Astrocyte (in vitro differentiated cells and primary cell): ENCODE results near the gene RPS6KB1. TPM values are rescaled to one million over a fixed set of nuclear protein-coding genes. Genes with fewer than 3 reads are reported as not detected.

Experiments
- DNase-seq: peaks from one replicate; pipeline ENCODE4 v3.0.0-alpha.2; 2010; ENCODE audit warnings: low read depth
- FAIRE-seq: peaks from 2 replicates; lab custom pipeline; 2011; peaks lifted over from hg19 to GRCh38; lab: Jason Lieb, UNC
- H2AFZ ChIP-seq: 2 replicates; pipeline ENCODE4 v1.6.0; 2012; ENCODE audit warnings: low read depth, low read length, inconsistent platforms
- H3K27ac ChIP-seq: 2 replicates; pipeline ENCODE4 v1.5.1; 2011; ENCODE audit warnings: low read depth, low read length, inconsistent platforms
- H3K27me3 ChIP-seq: 2 replicates; pipeline ENCODE4 v1.6.0; 2011; ENCODE audit warnings: low read length, inconsistent platforms; ENCODE audit not compliant: insufficient read depth
- H3K36me3 ChIP-seq: 2 replicates; pipeline ENCODE4 v1.5.1; 2011; ENCODE audit warnings: low read length, inconsistent platforms; ENCODE audit not compliant: insufficient read depth
- H3K4me1 ChIP-seq: 2 replicates; pipeline ENCODE4 v1.5.1; 2011; ENCODE audit warnings: low read length, inconsistent platforms; ENCODE audit not compliant: insufficient read depth
- H3K4me2 ChIP-seq: 2 replicates; pipeline ENCODE4 v1.6.0; 2012; ENCODE audit warnings: low read length, inconsistent platforms
- H3K4me3 ChIP-seq: 2 replicates; pipeline ENCODE4 v1.5.1; 2011; ENCODE audit warnings: low read depth, mild to moderate bottlenecking, low read length, inconsistent platforms; ENCODE audit not compliant: insufficient read depth
- H3K79me2 ChIP-seq: 2 replicates; pipeline ENCODE4 v1.6.0; 2012; ENCODE audit warnings: mild to moderate bottlenecking, low read length, inconsistent platforms; ENCODE audit not compliant: insufficient read depth
- H3K9ac ChIP-seq: 2 replicates; pipeline ENCODE4 v1.6.0; 2012; ENCODE audit warnings: mild to moderate bottlenecking, low read length, inconsistent platforms
- H3K9me3 ChIP-seq: 2 replicates; pipeline ENCODE4 v1.5.1; 2012; ENCODE audit warnings: low read depth, mild to moderate bottlenecking, low read length, inconsistent platforms; ENCODE audit not compliant: insufficient read depth
- H4K20me1 ChIP-seq: 2 replicates; pipeline ENCODE4 v1.6.0; 2012; ENCODE audit warnings: low read length, inconsistent platforms; ENCODE audit not compliant: insufficient read depth
- H3K27ac Mint-ChIP-seq: one replicate; pipeline ENCODE4 v1.8.0; 2021; ENCODE audit warnings: mild to moderate bottlenecking, mixed read lengths; ENCODE audit not compliant: unreplicated experiment
- H3K27me3 Mint-ChIP-seq: one replicate; pipeline ENCODE4 v1.8.0; 2021; ENCODE audit warnings: low read depth, mixed read lengths; ENCODE audit not compliant: unreplicated experiment
- H3K36me3 Mint-ChIP-seq: one replicate; pipeline ENCODE4 v1.8.0; 2021; ENCODE audit warnings: low read depth, mixed read lengths; ENCODE audit not compliant: unreplicated experiment
- H3K4me1 Mint-ChIP-seq: one replicate; pipeline ENCODE4 v1.8.0; 2021; ENCODE audit warnings: low read depth, mixed read lengths; ENCODE audit not compliant: unreplicated experiment
- H3K4me3 Mint-ChIP-seq: one replicate; pipeline ENCODE4 v1.8.0; 2021; ENCODE audit warnings: mild to moderate bottlenecking, moderate library complexity, mixed read lengths; ENCODE audit not compliant: unreplicated experiment
- H3K9me3 Mint-ChIP-seq: one replicate; pipeline ENCODE4 v1.8.0; 2021; ENCODE audit warnings: mild to moderate bottlenecking, mixed read lengths; ENCODE audit not compliant: unreplicated experiment
- EZH2 ChIP-seq: IDR thresholded peaks from 2 replicates; pipeline ENCODE4 v1.6.1; 2012; ENCODE audit warnings: mild to moderate bottlenecking, low read length, inconsistent platforms; ENCODE audit not compliant: insufficient read depth
- total RNA-seq: library from RNA; stranded (reverse); gene quantifications from 2 replicates; pipeline ENCODE4 v1.2.1, GENCODE V29; 2021
- TF ChIP-seq, protein P1 (sequence below): IDR thresholded peaks from 2 replicates; pipeline ENCODE4 v1.5.1; 2011; ENCODE audit warnings: low read depth, mild to moderate bottlenecking, inconsistent platforms, low read length, moderate library complexity; ENCODE audit not compliant: insufficient read depth

The RPS6KB1 gene
- total RNA-seq, 1 donor from 2014 or later: 33.4 TPM

GRCh38 chr17:59845595-59846393 is 47.1 kb upstream of the RPS6KB1 start:
- peak overlapping the region; percentile 54 for H3K4me3 Mint-ChIP-seq
- H3K9ac ChIP-seq: peak overlapping the region; percentile 100
- FAIRE-seq (no peak), DNase-seq (peak; percentile 91)
- H4K20me1 ChIP-seq: no peaks in the 10 kb centered on the region
- peak overlapping the region; percentile 38 for H3K4me2 ChIP-seq
- peaks cover 15% of the 10 kb centered on the region for H3K79me2 ChIP-seq
- peaks cover 14% of the 10 kb centered on the region for H3K36me3 Mint-ChIP-seq
- H3K36me3 ChIP-seq: peaks cover 11% of the 10 kb centered on the region
- no peaks in the 10 kb centered on the region for H3K9me3 ChIP-seq
- H2AFZ ChIP-seq: no peak overlapping the region
- H3K27ac ChIP-seq: peak overlapping the region; percentile 80
- H3K9me3 Mint-ChIP-seq: no peaks in the 10 kb centered on the region
- no peaks in the 10 kb centered on the region for H3K27me3 Mint-ChIP-seq
- no peaks in the 10 kb centered on the region for H3K27me3 ChIP-seq
- peaks cover 20% of the 10 kb centered on the region for H3K4me1 ChIP-seq
- peaks cover 27% of the 10 kb centered on the region for H3K4me1 Mint-ChIP-seq
- TF ChIP-seq EZH2: no peak
- no peak overlapping the region for H3K4me3 ChIP-seq
- peak overlapping the region; percentile 100 for H3K27ac Mint-ChIP-seq

DNA sequence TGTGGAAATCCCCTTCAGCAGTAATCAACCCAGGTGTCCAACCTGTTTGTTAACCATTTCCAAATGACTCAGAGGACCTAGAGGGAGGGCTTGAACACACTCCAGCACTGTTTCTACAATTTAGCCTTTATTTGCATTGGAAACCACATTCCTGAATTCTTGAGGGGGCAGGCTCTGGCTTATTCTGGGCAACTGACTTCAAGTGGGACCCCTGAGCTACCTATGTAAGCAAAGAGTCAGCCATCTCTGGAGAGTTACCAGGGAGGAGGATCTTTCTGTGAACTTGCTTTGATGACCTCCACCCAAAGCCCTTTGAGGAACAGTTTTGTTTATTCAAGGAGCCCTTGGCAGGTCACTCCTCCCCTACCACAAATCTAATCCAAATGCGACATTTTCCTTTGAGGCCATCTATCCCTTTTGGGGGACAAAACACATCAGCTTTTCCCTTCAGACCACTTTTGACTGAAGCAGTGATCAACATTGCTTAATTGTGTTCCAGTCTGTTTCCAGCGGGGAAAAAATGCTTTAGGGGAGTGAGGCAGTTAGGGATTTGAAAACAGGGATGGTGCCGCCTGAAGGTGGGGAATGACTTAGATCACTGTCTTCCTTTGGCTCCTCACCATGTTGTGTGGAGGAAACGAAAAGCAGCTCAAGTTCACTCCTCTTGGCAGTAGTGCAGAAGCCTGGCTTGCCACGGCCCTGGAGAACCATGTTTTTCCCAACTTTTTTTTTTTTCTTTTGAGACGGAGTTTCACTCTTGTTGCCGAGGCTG is 46.3 kb upstream of the RPS6KB1 start:
- peak overlapping the region; percentile 90 for H3K27ac Mint-ChIP-seq
- no peak for TF ChIP-seq EZH2
- TF ChIP-seq, protein P1, sequence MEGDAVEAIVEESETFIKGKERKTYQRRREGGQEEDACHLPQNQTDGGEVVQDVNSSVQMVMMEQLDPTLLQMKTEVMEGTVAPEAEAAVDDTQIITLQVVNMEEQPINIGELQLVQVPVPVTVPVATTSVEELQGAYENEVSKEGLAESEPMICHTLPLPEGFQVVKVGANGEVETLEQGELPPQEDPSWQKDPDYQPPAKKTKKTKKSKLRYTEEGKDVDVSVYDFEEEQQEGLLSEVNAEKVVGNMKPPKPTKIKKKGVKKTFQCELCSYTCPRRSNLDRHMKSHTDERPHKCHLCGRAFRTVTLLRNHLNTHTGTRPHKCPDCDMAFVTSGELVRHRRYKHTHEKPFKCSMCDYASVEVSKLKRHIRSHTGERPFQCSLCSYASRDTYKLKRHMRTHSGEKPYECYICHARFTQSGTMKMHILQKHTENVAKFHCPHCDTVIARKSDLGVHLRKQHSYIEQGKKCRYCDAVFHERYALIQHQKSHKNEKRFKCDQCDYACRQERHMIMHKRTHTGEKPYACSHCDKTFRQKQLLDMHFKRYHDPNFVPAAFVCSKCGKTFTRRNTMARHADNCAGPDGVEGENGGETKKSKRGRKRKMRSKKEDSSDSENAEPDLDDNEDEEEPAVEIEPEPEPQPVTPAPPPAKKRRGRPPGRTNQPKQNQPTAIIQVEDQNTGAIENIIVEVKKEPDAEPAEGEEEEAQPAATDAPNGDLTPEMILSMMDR: no peak
- peaks cover 7% of the 10 kb centered on the region for H3K79me2 ChIP-seq
- H3K9ac ChIP-seq: peak overlapping the region; percentile 100
- peaks cover 6% of the 10 kb centered on the region for H3K36me3 ChIP-seq
- no peaks in the 10 kb centered on the region for H3K9me3 ChIP-seq
- no peaks in the 10 kb centered on the region for H4K20me1 ChIP-seq
- no peak overlapping the region for H2AFZ ChIP-seq
- no peaks in the 10 kb centered on the region for H3K27me3 Mint-ChIP-seq
- H3K4me1 ChIP-seq: peaks cover 24% of the 10 kb centered on the region
- no peak overlapping the region for H3K4me3 Mint-ChIP-seq
- DNase-seq: peak; percentile 90
- no peak overlapping the region for H3K4me3 ChIP-seq
- no peaks in the 10 kb centered on the region for H3K27me3 ChIP-seq
- H3K27ac ChIP-seq: peak overlapping the region; percentile 80
- peaks cover 28% of the 10 kb centered on the region for H3K4me1 Mint-ChIP-seq
- FAIRE-seq: no peak
- H3K4me2 ChIP-seq: peak overlapping the region; percentile 38
- H3K9me3 Mint-ChIP-seq: no peaks in the 10 kb centered on the region
- H3K36me3 Mint-ChIP-seq: peaks cover 6% of the 10 kb centered on the region

GRCh38 chr17:59848385-59848668 is 44.6 kb upstream of the RPS6KB1 start:
- Mint-ChIP-seq H3K4me3 (no peak overlapping the region), H3K36me3 (no peaks in the 10 kb centered on the region), H3K27ac (peak overlapping the region; percentile 55), H3K9me3 (no peaks in the 10 kb centered on the region), H3K4me1 (peaks cover 39% of the 10 kb centered on the region), H3K27me3 (no peaks in the 10 kb centered on the region)
- FAIRE-seq (no peak), DNase-seq (no peak)
- H3K9me3 ChIP-seq: no peaks in the 10 kb centered on the region
- H3K79me2 ChIP-seq: no peaks in the 10 kb centered on the region
- H3K4me2 ChIP-seq: no peak overlapping the region
- H3K27me3 ChIP-seq: no peaks in the 10 kb centered on the region
- H3K27ac ChIP-seq: no peak overlapping the region
- H4K20me1 ChIP-seq: no peaks in the 10 kb centered on the region
- H3K36me3 ChIP-seq: no peaks in the 10 kb centered on the region
- H3K4me3 ChIP-seq: no peak overlapping the region
- no peak overlapping the region for H2AFZ ChIP-seq
- no peak overlapping the region for H3K9ac ChIP-seq
- peaks cover 30% of the 10 kb centered on the region for H3K4me1 ChIP-seq
- TF ChIP-seq, protein P1: no peak
- TF ChIP-seq EZH2: no peak
